Measurements from ENCODE around the gene UROC1. TPM values are rescaled to one million over a fixed set of nuclear protein-coding genes. Genes with fewer than 3 reads are reported as not detected.

UROC1 gene
- total and polyA plus RNA-seq, 4 donors, result 0.01 to 0.21 (median 0.08) TPM

- WGBS, 2 donors, result 83 to 85% methylated on average over 12 of the region's 12 CpGs
- TF ChIP-seq CTCF (IDR thresholded peaks at IDR 0.05; ENCODE audit: control extremely low read depth, extremely low read depth), result no peak
- H3K9ac ChIP-seq (ENCODE audit: insufficient read depth in 1 of 2, low read length in 2 of 2), result no peak overlapping the region
- peaks cover 0 to 11% (median 0%) of the 10 kb centered on the region in 5 donors for H3K4me1 ChIP-seq (ENCODE audit: control insufficient read depth in 5 of 5, insufficient read depth in 5 of 5, low read length in 5 of 5)
- H3K4me3 ChIP-seq, result no peak overlapping the region
- ATAC-seq (ENCODE audit: insufficient read depth, low FRiP score) (no peak), DNase-seq (no peak)
- H3K27ac ChIP-seq (ENCODE audit: low read depth in 1 of 2, low read length in 1 of 2), result no peak overlapping the region
- H3K9me3 ChIP-seq (ENCODE audit: control insufficient read depth in 4 of 4, insufficient read depth in 3 of 4, low read length in 3 of 4), result no peaks in the 10 kb centered on the region
- H3K27me3 ChIP-seq (ENCODE audit: control insufficient read depth in 3 of 3, insufficient read depth in 3 of 3, low read length in 2 of 3), result no peaks in the 10 kb centered on the region
- no peaks in the 10 kb centered on the region for H3K36me3 ChIP-seq (ENCODE audit: control insufficient read depth in 4 of 4, insufficient read depth in 4 of 4, low read length in 4 of 4)
Measured at GRCh38 chr3:126512916-126513650, 4.5 kb downstream of the UROC1 start.

GRCh38 chr3:126512026-126512425 is 5.5 kb downstream of the UROC1 start:
- no peaks in the 10 kb centered on the region for H3K9me3 ChIP-seq (ENCODE audit: control insufficient read depth in 4 of 4, insufficient read depth in 3 of 4, low read length in 3 of 4)
- no peak for ATAC-seq (ENCODE audit: insufficient read depth, low FRiP score)
- no peaks in the 10 kb centered on the region for H3K27me3 ChIP-seq (ENCODE audit: control insufficient read depth in 3 of 3, insufficient read depth in 3 of 3, low read length in 2 of 3)
- TF ChIP-seq CTCF (IDR thresholded peaks at IDR 0.05; ENCODE audit: control extremely low read depth, extremely low read depth), result no peak
- H3K9ac ChIP-seq (ENCODE audit: insufficient read depth in 1 of 2, low read length in 2 of 2), result no peak overlapping the region
- H3K27ac ChIP-seq (ENCODE audit: low read depth in 1 of 2, low read length in 1 of 2), result no peak overlapping the region
- H3K36me3 ChIP-seq (ENCODE audit: control insufficient read depth in 4 of 4, insufficient read depth in 4 of 4, low read length in 4 of 4), result no peaks in the 10 kb centered on the region
- 67 to 75% methylated on average over 7 of the region's 7 CpGs for WGBS, 2 donors
- H3K4me1 ChIP-seq (ENCODE audit: control insufficient read depth in 5 of 5, insufficient read depth in 5 of 5, low read length in 5 of 5), result peaks cover 0 to 11% (median 0%) of the 10 kb centered on the region in 5 donors
- H3K4me3 ChIP-seq, result no peak overlapping the region
- no peak for DNase-seq

GRCh38 chr3:126511291-126511690 is 6.3 kb downstream of the UROC1 start:
- Histone ChIP-seq H3K9ac (ENCODE audit: insufficient read depth in 1 of 2, low read length in 2 of 2) (no peak overlapping the region), H3K4me1 (ENCODE audit: control insufficient read depth in 5 of 5, insufficient read depth in 5 of 5, low read length in 5 of 5) (peaks cover 0 to 11% (median 0%) of the 10 kb centered on the region in 5 donors), H3K27me3 (ENCODE audit: control insufficient read depth in 3 of 3, insufficient read depth in 3 of 3, low read length in 2 of 3) (no peaks in the 10 kb centered on the region), H3K27ac (ENCODE audit: low read depth in 1 of 2, low read length in 1 of 2) (no peak overlapping the region), H3K4me3 (no peak overlapping the region), H3K9me3 (ENCODE audit: control insufficient read depth in 4 of 4, insufficient read depth in 3 of 4, low read length in 3 of 4) (no peaks in the 10 kb centered on the region), H3K36me3 (ENCODE audit: control insufficient read depth in 4 of 4, insufficient read depth in 4 of 4, low read length in 4 of 4) (no peaks in the 10 kb centered on the region)
- DNase-seq (no peak), ATAC-seq (ENCODE audit: insufficient read depth, low FRiP score) (no peak)
- 71 to 73% methylated on average over 7 of the region's 7 CpGs for WGBS, 2 donors
- TF ChIP-seq CTCF (IDR thresholded peaks at IDR 0.05; ENCODE audit: control extremely low read depth, extremely low read depth), result no peak
